GM21786 (cell line): ENCODE data around the gene NOD1.
A peak's percentile ranks its signal among the peaks of the same experiment; 100 is the strongest.

Experiments
- ATAC-seq: cut with Tn5 transposase; IDR thresholded peaks from one replicate; pipeline ENCODE4 v1.9.1; 2021; ENCODE audit not compliant: unreplicated experiment

Gene NOD1

GRCh38 chr7:30451539-30452279 is 26.9 kb downstream of the NOD1 start:
- ATAC-seq = no peak

GRCh38 chr7:30450983-30451497 is 27.5 kb downstream of the NOD1 start:
- no peak for ATAC-seq

GRCh38 chr7:30450240-30450982 is 28.2 kb downstream of the NOD1 start:
- ATAC-seq = no peak

- ATAC-seq = no peak
Measured at GRCh38 chr7:30448461-30449189, 30.0 kb downstream of the NOD1 start.

GRCh38 chr7:30447466-30447865 is 31.1 kb downstream of the NOD1 start:
- no peak for ATAC-seq

GRCh38 chr7:30446266-30446665 is 32.3 kb downstream of the NOD1 start:
- ATAC-seq = no peak

- peak; percentile 99 for ATAC-seq
Measured at GRCh38 chr7:30445770-30446169, 32.8 kb downstream of the NOD1 start.

- no peak for ATAC-seq
Measured at GRCh38 chr7:30437823-30438574, 40.6 kb downstream of the NOD1 start.

GRCh38 chr7:30436518-30436917 is 42.1 kb downstream of the NOD1 start:
- ATAC-seq = no peak

- ATAC-seq = no peak
Measured at GRCh38 chr7:30436046-30436445, 42.5 kb downstream of the NOD1 start.

GRCh38 chr7:30434140-30434799 is 44.3 kb downstream of the NOD1 start:
- ATAC-seq = no peak

- no peak for ATAC-seq
Measured at GRCh38 chr7:30433506-30433905, 45.1 kb downstream of the NOD1 start.

GRCh38 chr7:30433082-30433481 is 45.5 kb downstream of the NOD1 start:
- ATAC-seq = no peak

GRCh38 chr7:30430777-30431176 is 47.8 kb downstream of the NOD1 start:
- no peak for ATAC-seq

GRCh38 chr7:30430276-30430675 is 48.3 kb downstream of the NOD1 start:
- no peak for ATAC-seq

- no peak for ATAC-seq
Measured at GRCh38 chr7:30429156-30429530, 49.4 kb downstream of the NOD1 start.

GRCh38 chr7:30428246-30429155 is 50.1 kb downstream of the NOD1 start:
- no peak for ATAC-seq

- ATAC-seq = no peak
Measured at GRCh38 chr7:30427296-30428070, 51.1 kb downstream of the NOD1 start.

GRCh38 chr7:30424506-30424905 is 54.1 kb downstream of the NOD1 start:
- ATAC-seq = no peak
